Gastroesophageal sphincter (tissue), 4 donors: ENCODE data around the gene ITPR2. TPM values are rescaled to one million over a fixed set of nuclear protein-coding genes. Genes with fewer than 3 reads are reported as not detected.

Experiments used
- ATAC-seq: fragments of 150-250 bp; one replicate; pipeline ENCODE4 v1.9.1; 2016; ENCODE audit warnings: mild to moderate bottlenecking, moderate library complexity
- H3K27ac ChIP-seq, 4 donors: fragments of 200-600 bp; sonication (generic) in 3 of 4; 1 replicate in 3 of 4; 2 replicates in 1 of 4; pipeline ENCODE4 v1.5.1; 2016 to 2019
- H3K27me3 ChIP-seq: fragments of 200-600 bp; sonication (generic); one replicate; pipeline ENCODE4 v1.5.1; 2019
- H3K36me3 ChIP-seq, 2 donors: fragments of 200-600 bp; sonication (generic); one replicate each; pipeline ENCODE4 v1.5.1; 2019; ENCODE audit warnings: control low read depth in 1 of 2
- H3K4me1 ChIP-seq, 3 donors: fragments of 200-600 bp; sonication (generic); 1 replicate in 2 of 3; 2 replicates in 1 of 3; pipeline ENCODE4 v1.5.1; 2016 to 2019; ENCODE audit warnings: control low read depth in 2 of 3
- H3K4me3 ChIP-seq, 2 donors: fragments of 200-600 bp; sonication (generic); one replicate each; pipeline ENCODE4 v1.5.1; 2019; ENCODE audit warnings: mild to moderate bottlenecking in 1 of 2, moderate library complexity in 1 of 2
- H3K9me3 ChIP-seq, 3 donors: fragments of 200-600 bp; sonication (generic); one replicate each; pipeline ENCODE4 v1.5.1; 2017 to 2019; ENCODE audit warnings: control low read depth in 2 of 3
- CTCF ChIP-seq, 4 experiments: fragments of 200-600 bp in 2 of 4; fragments of 450-650 bp in 2 of 4; sonication (generic) in 1 of 4; IDR thresholded peaks; one replicate each; pipeline ENCODE4 v1.5.1; 2017 to 2019; ENCODE audit warnings: antibody characterized with exemption in 4 of 4, mild to moderate bottlenecking in 2 of 4, moderate library complexity in 2 of 4
- EP300 ChIP-seq: sonication (generic); formaldehyde crosslinking; IDR thresholded peaks from one replicate; pipeline ENCODE4 v1.6.1; 2017; ENCODE audit warnings: antibody characterized with exemption, mild to moderate bottlenecking
- POLR2A ChIP-seq, 2 donors: fragments of 450-650 bp; IDR thresholded peaks; one replicate each; pipeline ENCODE4 v1.6.1; 2017; ENCODE audit warnings: antibody characterized with exemption in 2 of 2, mild to moderate bottlenecking in 2 of 2, moderate library complexity in 1 of 2
- POLR2AphosphoS5 ChIP-seq: sonication (generic); formaldehyde crosslinking; IDR thresholded peaks from one replicate; pipeline ENCODE4 v1.6.1; 2017; ENCODE audit warnings: antibody characterized with exemption
- WGBS, 2 donors: methylation state at CpG; one replicate each; pipeline ENCODE4 v1.1.5; 2018; ENCODE audit warnings: low coverage in 1 of 2; 5-methylcytosine and 5-hydroxymethylcytosine counted together
- total RNA-seq, 4 donors: library from RNA; depleted of rRNA; stranded (reverse); fragments of >200 nt; gene quantifications; one replicate each; pipeline ENCODE4 v1.1.0, GENCODE V29; 2016

Gene ITPR2
- total RNA-seq, 4 donors from 2014 or later, result 30.8 to 63.0 (median 44.4) TPM

- no peak overlapping the region for H3K4me3 ChIP-seq
- H3K4me1 ChIP-seq, result no peaks in the 10 kb centered on the region
- no peaks in the 10 kb centered on the region for H3K36me3 ChIP-seq
- 73 to 74% methylated on average over 2 to 4 of the region's 6 CpGs for WGBS, 2 donors
- no peak for ATAC-seq
- no peaks in the 10 kb centered on the region for H3K9me3 ChIP-seq
- no peaks in the 10 kb centered on the region for H3K27me3 ChIP-seq
- TF ChIP-seq POLR2A (IDR thresholded peaks at IDR 0.05) (no peak), CTCF (IDR thresholded peaks at IDR 0.05) (no peak), EP300 (no peak), POLR2AphosphoS5 (no peak)
- no peak overlapping the region for H3K27ac ChIP-seq
Measured at GRCh38 chr12:26452511-26452910, 380.5 kb downstream of the ITPR2 start.

- no peaks in the 10 kb centered on the region for H3K9me3 ChIP-seq
- no peaks in the 10 kb centered on the region for H3K4me1 ChIP-seq
- TF ChIP-seq POLR2AphosphoS5 (no peak), EP300 (no peak), POLR2A (IDR thresholded peaks at IDR 0.05) (no peak), CTCF (IDR thresholded peaks at IDR 0.05) (no peak)
- no peak for ATAC-seq
- H3K4me3 ChIP-seq, result no peak overlapping the region
- H3K27ac ChIP-seq, result no peak overlapping the region
- H3K27me3 ChIP-seq, result no peaks in the 10 kb centered on the region
- 61 to 77% methylated on average over 3 to 4 of the region's 4 CpGs for WGBS, 2 donors
- no peaks in the 10 kb centered on the region for H3K36me3 ChIP-seq
Measured at GRCh38 chr12:26451763-26452162, 381.2 kb downstream of the ITPR2 start.

- Histone ChIP-seq H3K27ac (no peak overlapping the region), H3K9me3 (no peaks in the 10 kb centered on the region), H3K4me1 (no peaks in the 10 kb centered on the region), H3K27me3 (no peaks in the 10 kb centered on the region), H3K36me3 (peaks cover 0 to 18% of the 10 kb centered on the region in 2 donors), H3K4me3 (no peak overlapping the region)
- ATAC-seq, result no peak
- TF ChIP-seq POLR2AphosphoS5 (no peak), POLR2A (IDR thresholded peaks at IDR 0.05) (no peak), CTCF (IDR thresholded peaks at IDR 0.05) (no peak), EP300 (no peak)
- WGBS, 2 donors, result 65 to 76% methylated on average over 2 of the region's 2 CpGs
Measured at GRCh38 chr12:26445909-26446308, 387.1 kb downstream of the ITPR2 start.

- Histone ChIP-seq H3K9me3 (no peaks in the 10 kb centered on the region), H3K4me1 (no peaks in the 10 kb centered on the region), H3K27me3 (no peaks in the 10 kb centered on the region), H3K27ac (no peak overlapping the region), H3K4me3 (no peak overlapping the region), H3K36me3 (peaks cover 0 to 25% of the 10 kb centered on the region in 2 donors)
- ATAC-seq, result no peak
- WGBS, 2 donors, result 94 to 96% methylated on average over 2 of the region's 2 CpGs
- TF ChIP-seq EP300 (no peak), POLR2A (IDR thresholded peaks at IDR 0.05) (no peak), POLR2AphosphoS5 (no peak), CTCF (IDR thresholded peaks at IDR 0.05) (no peak)
Measured at GRCh38 chr12:26443309-26443708, 389.7 kb downstream of the ITPR2 start.

GRCh38 chr12:26441434-26441833 is 391.6 kb downstream of the ITPR2 start:
- no peaks in the 10 kb centered on the region for H3K4me1 ChIP-seq
- TF ChIP-seq POLR2A (IDR thresholded peaks at IDR 0.05), result no peak
- no peak for TF ChIP-seq CTCF (IDR thresholded peaks at IDR 0.05)
- no peak for TF ChIP-seq POLR2AphosphoS5
- TF ChIP-seq EP300, result no peak
- no peak overlapping the region for H3K4me3 ChIP-seq
- H3K9me3 ChIP-seq, result no peaks in the 10 kb centered on the region
- no peak for ATAC-seq
- no peak overlapping the region for H3K27ac ChIP-seq
- no peaks in the 10 kb centered on the region for H3K27me3 ChIP-seq
- H3K36me3 ChIP-seq, result peaks cover 0 to 25% of the 10 kb centered on the region in 2 donors
- WGBS, 2 donors, result 80 to 82% methylated on average over 1 of the region's 1 CpG
